ENCODE results near the gene PRPF8.
A peak's percentile ranks its signal among the peaks of the same experiment; 100 is the strongest.

PRPF8 gene

GRCh38 chr17:1649844-1650501 is 34.7 kb downstream of the PRPF8 start, which contains the start of gene RILP:
Gene RILP, minus strand, starts transcription at chr17:1649866. Its CDS starts 62 bp downstream, at chr17:1649804.
- Histone ChIP-seq H3K4me3 (peak within 1 kb of the TSS; percentile 37), H3K36me3 (replicated peaks) (peaks cover 52% of the 10 kb centered on the region), H3K27me3 (ENCODE audit: low read depth) (no peaks in the 10 kb centered on the region), H3K9me3 (no peaks in the 10 kb centered on the region), H3K4me1 (peaks cover 7% of the 10 kb centered on the region)
- peak in 1 of 2 experiments; percentile 51 for DNase-seq (ENCODE audit: low spot score in 2 of 2)
- in situ Hi-C loops (cut with MboI; ENCODE audit: low sequenced_read_pairs): loop anchor here (10.0 to 25.0 kb wide), 2 partner anchors 385 to 387 kb away; partner anchors contain the start of genes DPH1, OVCA2 and RTN4RL1

DNA sequence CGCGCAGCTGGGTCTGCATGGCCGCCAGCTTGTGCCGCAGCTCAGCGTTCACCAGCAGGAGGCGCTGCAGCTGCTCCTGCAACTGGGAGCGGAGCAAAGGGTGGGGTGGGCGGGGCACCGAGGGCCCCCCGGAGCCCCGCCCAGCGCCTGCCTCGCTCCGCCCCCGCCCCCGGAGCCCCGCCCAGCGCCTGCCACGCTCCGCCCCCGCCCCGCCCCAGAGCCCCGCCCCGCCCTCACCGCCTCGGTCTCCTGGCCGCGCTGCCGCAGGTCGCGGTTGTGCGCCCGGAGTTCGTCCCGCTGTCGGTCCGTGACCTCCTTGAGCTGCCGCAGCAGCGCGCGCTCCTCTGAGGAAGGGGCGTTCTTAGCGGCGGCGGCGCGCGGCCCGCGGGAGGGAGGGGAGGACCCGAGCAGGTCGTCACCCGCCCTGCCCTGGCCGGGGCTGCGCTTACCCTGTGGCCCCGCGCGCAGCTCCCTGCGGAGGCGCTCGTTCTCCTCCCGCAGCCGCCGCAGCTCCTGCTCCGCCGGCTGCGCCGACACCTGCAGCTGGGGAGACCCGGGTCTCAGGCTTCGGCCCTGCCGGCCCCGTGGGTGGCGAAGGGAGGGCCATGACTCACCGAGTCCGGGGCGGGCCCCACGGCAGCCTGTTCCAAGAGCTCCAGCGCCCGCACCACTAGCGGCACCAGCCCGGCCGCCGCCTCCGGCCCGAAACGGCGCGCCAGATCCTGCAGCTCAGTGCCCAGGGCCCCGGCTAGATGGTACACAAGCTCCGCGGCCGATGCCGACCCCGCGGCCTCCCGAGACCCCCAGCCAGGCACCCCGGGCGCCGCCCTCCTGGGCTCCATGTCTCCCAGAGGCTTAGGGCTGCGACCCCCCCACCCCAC is 35.5 kb downstream of the PRPF8 start:
- in situ Hi-C loops (cut with MboI; ENCODE audit: low sequenced_read_pairs): loop anchor here (10.0 to 25.0 kb wide), 2 partner anchors 384 to 388 kb away; partner anchors contain the start of genes DPH1, OVCA2 and RTN4RL1

DNA sequence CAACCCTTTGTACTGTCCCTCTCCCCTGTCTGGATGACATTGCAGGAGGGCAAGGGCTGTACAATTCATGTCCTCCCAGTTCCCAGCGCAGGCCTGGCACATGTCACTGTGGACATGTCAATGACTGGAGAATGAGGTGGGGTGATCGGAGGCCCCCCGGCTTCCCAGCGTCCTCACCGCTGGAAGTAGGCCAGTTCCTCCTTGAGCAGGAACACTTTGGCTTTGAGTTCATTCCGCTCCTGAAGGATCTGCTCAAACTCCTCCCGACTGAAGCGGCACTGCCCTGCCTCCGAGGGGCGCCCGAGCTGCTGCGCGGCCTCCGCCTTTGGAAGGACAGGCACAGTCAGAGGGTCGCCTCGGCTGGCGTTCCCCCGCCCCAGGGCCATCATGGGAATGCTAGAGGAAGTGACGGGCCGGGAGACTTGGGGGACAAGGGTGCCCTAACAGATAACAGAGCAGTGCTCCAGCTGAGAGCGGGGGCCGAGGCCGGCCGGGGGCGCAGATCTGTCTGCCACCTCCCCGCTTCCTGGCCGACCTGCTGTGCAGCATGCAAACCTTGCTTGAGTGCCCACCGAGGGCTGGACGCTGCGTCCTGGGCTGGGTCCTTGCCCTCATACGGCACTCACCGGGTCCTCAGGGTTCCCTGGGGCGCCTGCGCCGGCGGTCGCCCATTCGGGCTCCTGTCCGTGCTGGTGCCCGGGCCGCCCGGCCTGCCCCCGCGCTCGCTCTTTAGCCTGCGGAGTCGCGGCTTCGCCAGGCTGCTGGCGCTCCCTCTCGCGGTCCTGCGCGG is 36.3 kb downstream of the PRPF8 start:
- Histone ChIP-seq H3K36me3 (replicated peaks) (peaks cover 36% of the 10 kb centered on the region), H3K9me3 (no peaks in the 10 kb centered on the region), H3K4me1 (peaks cover 7% of the 10 kb centered on the region), H3K27me3 (ENCODE audit: low read depth) (no peaks in the 10 kb centered on the region), H3K4me3 (peak overlapping the region; percentile 37)
- in situ Hi-C loops (cut with MboI; ENCODE audit: low sequenced_read_pairs): loop anchor here (10.0 to 25.0 kb wide), 2 partner anchors 384 to 389 kb away; partner anchors contain the start of genes DPH1, OVCA2 and RTN4RL1
- peak in 1 of 2 experiments; percentile 68 for DNase-seq (ENCODE audit: low spot score in 2 of 2)

More for the DNA sequence above, 35.5 kb downstream of the PRPF8 start:
- DNase-seq (ENCODE audit: low spot score in 2 of 2): peak; percentile 86 to 95
- Histone ChIP-seq H3K9me3 (no peaks in the 10 kb centered on the region), H3K27me3 (ENCODE audit: low read depth) (no peaks in the 10 kb centered on the region), H3K4me3 (peak overlapping the region; percentile 37), H3K36me3 (replicated peaks) (peaks cover 44% of the 10 kb centered on the region), H3K4me1 (peaks cover 7% of the 10 kb centered on the region)

- H3K4me3 ChIP-seq: peak overlapping the region; percentile 37; the same call in 1 of the 2 replicates
- peaks cover 30% of the 10 kb centered on the region for H3K36me3 ChIP-seq (replicated peaks)
- H3K27me3 ChIP-seq (ENCODE audit: low read depth): no peaks in the 10 kb centered on the region
- in situ Hi-C loops (cut with MboI; ENCODE audit: low sequenced_read_pairs): loop anchor here (10.0 to 25.0 kb wide), 2 partner anchors 383 to 390 kb away; partner anchors contain the start of genes DPH1, OVCA2 and RTN4RL1
- DNase-seq (ENCODE audit: low spot score in 2 of 2): no peak
- H3K4me1 ChIP-seq: peaks cover 7% of the 10 kb centered on the region
- H3K9me3 ChIP-seq: no peaks in the 10 kb centered on the region
These were observed 36.9 kb downstream of the PRPF8 start for GRCh38 chr17:1647802-1648171.

DNA sequence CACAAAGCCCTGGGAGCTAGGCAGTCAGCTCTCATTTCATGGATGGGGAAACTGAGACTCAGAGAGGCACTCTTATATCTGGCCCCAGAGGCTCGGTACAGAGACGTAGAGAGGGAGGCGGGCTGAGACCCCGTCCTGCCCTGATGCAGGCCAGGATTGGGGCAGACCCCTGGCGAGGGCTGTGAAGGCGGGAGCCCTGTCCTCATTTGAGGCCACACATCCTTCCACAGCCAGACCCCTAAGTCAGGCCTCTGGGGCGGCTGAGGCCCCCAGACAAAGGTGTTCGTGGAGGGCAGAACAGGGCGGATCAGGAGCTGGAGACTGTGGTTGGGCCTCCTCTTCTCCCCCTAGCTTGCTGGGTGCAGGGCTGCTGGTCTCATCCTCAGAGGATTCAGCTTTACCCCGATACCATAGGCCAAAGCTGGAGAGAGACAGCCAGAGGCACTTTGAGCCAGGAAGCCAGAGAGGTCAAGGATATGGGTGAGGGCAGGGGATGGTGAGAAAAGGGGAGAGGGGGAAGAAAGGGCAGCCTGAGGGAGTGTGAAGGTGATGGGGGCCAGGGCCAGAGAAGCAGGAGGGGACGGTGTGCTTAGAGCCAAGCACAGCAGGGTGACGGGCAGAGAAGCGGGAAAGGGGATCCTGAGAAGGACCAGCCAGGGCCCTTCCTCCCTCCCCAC is 38.3 kb downstream of the PRPF8 start:
- no peak for DNase-seq (ENCODE audit: low spot score in 2 of 2)
- in situ Hi-C loops (cut with MboI; ENCODE audit: low sequenced_read_pairs): loop anchor here (10.0 to 25.0 kb wide), 2 partner anchors 382 to 391 kb away; partner anchors contain the start of genes DPH1, OVCA2 and RTN4RL1

GRCh38 chr17:1645207-1646171 is 39.2 kb downstream of the PRPF8 start, which contains the start of gene SCARF1:
Gene SCARF1, minus strand, starts transcription at chr17:1645732. Its CDS starts 35 bp downstream, at chr17:1645697.
- DNase-seq (ENCODE audit: low spot score in 2 of 2): no peak
- peaks cover 7% of the 10 kb centered on the region for H3K4me1 ChIP-seq
- in situ Hi-C loops (cut with MboI; ENCODE audit: low sequenced_read_pairs): loop anchor here (10.0 to 25.0 kb wide), 2 partner anchors 381 to 392 kb away; partner anchors contain the start of genes DPH1, OVCA2 and RTN4RL1

More for the DNA sequence above, 38.3 kb downstream of the PRPF8 start:
- Histone ChIP-seq H3K36me3 (replicated peaks) (peaks cover 16% of the 10 kb centered on the region), H3K4me3 (no peak overlapping the region), H3K27me3 (ENCODE audit: low read depth) (no peaks in the 10 kb centered on the region), H3K9me3 (no peaks in the 10 kb centered on the region), H3K4me1 (peaks cover 7% of the 10 kb centered on the region)

DNA sequence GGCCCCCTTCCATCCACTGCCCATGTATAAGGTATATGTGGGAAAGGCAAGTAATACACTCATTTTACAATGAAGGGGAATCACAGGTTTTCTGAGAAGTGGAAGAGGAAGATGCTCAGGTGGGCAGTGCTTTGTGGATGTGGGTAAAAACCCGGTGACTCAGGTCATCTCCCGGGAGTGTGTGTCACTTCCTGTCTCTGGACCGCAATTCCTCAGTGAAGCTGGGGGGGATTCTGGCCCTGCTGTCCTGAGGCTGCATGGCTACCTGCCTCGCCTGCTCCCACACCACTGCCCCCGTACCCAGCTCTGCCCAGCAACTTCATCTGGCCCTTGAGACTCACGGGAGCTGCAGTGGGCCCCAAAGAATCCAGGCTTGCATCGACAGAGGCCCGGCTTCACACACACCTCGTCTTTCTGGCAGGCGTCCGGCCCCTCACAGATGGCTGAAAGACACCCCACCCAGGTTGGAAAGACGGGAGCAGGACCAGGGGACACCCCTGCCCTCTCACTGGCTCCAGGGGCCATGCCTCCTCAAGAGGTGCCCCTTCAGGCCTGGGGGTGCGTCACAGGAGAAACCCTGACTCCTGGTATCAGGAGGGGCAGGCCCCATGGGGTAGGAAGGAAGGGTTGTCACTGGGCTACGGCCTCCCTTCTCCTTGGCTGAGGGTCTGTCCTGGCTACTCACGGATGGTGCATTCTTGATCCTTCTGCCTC is 40.0 kb downstream of the PRPF8 start:
- Histone ChIP-seq H3K9me3 (no peaks in the 10 kb centered on the region), H3K36me3 (replicated peaks) (no peaks in the 10 kb centered on the region), H3K4me1 (peaks cover 7% of the 10 kb centered on the region), H3K27me3 (ENCODE audit: low read depth) (no peaks in the 10 kb centered on the region), H3K4me3 (no peak overlapping the region)
- in situ Hi-C loops (cut with MboI; ENCODE audit: low sequenced_read_pairs): loop anchor here (10.0 to 25.0 kb wide), 2 partner anchors 380 to 393 kb away; partner anchors contain the start of genes DPH1, OVCA2 and RTN4RL1
- DNase-seq (ENCODE audit: low spot score in 2 of 2): no peak

More at GRCh38 chr17:1645207-1646171, 39.2 kb downstream of the PRPF8 start, which contains the start of gene SCARF1:
- peaks cover 7% of the 10 kb centered on the region for H3K36me3 ChIP-seq (replicated peaks)
- H3K27me3 ChIP-seq (ENCODE audit: low read depth): no peaks in the 10 kb centered on the region
- no peak within 1 kb of the TSS for H3K4me3 ChIP-seq
- no peaks in the 10 kb centered on the region for H3K9me3 ChIP-seq

- in situ Hi-C loops (cut with MboI; ENCODE audit: low sequenced_read_pairs): loop anchor here (10.0 to 25.0 kb wide), 2 partner anchors 379 to 393 kb away; partner anchors contain the start of genes DPH1, OVCA2 and RTN4RL1
- H3K4me3 ChIP-seq: no peak overlapping the region; the same call in 1 of the 2 replicates
- H3K27me3 ChIP-seq (ENCODE audit: low read depth): no peaks in the 10 kb centered on the region
- H3K4me1 ChIP-seq: peaks cover 7% of the 10 kb centered on the region
- no peaks in the 10 kb centered on the region for H3K36me3 ChIP-seq (replicated peaks)
- DNase-seq (ENCODE audit: low spot score in 2 of 2): no peak
- no peaks in the 10 kb centered on the region for H3K9me3 ChIP-seq
These were observed 40.6 kb downstream of the PRPF8 start for GRCh38 chr17:1643999-1644492.

DNA sequence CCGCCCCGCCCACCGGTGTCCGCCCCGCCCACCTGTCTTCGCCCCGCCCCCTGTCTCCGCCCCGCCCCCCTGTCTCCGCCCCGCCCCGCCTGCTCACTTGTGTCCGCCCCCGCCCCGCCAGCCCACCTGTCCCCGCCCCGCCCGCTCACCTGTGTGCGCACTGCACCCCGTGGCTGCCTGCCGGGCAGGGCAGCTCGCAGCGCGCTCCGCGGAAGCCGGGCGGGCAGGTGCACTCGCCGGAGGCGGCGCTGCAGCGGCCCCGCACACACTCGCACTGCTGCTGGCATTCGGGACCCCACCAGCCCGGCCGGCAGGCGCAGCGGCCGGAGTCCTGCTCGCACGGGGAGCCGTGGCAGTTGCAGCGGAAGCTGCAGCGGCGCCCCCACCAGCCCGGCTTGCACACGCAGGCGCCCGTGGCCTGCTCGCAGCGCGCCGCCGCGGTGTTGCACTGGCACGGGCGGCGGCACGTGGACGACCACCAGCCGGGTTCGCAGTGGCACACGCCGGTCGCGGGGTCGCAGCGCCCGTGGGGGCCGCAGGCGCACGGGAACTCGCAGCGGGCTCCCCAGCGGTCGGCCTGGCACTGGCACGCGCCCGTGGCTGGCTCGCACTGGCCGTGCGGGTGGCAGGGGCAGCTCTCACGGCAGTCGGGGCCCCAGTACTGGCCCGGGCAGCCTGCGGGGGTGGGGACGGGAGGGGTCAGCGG is 41.2 kb downstream of the PRPF8 start:
- peaks cover 5% of the 10 kb centered on the region for H3K4me1 ChIP-seq
- H3K36me3 ChIP-seq (replicated peaks): no peaks in the 10 kb centered on the region
- peak overlapping the region; percentile 12; the same call in 1 of the 2 replicates for H3K4me3 ChIP-seq
- DNase-seq (ENCODE audit: low spot score in 2 of 2): peak in 1 of 2 experiments; percentile 74
- no peaks in the 10 kb centered on the region for H3K27me3 ChIP-seq (ENCODE audit: low read depth)
- no peaks in the 10 kb centered on the region for H3K9me3 ChIP-seq
- in situ Hi-C loops (cut with MboI; ENCODE audit: low sequenced_read_pairs): loop anchor here (10.0 to 25.0 kb wide), 2 partner anchors 379 to 394 kb away; partner anchors contain the start of genes DPH1, OVCA2 and RTN4RL1

DNA sequence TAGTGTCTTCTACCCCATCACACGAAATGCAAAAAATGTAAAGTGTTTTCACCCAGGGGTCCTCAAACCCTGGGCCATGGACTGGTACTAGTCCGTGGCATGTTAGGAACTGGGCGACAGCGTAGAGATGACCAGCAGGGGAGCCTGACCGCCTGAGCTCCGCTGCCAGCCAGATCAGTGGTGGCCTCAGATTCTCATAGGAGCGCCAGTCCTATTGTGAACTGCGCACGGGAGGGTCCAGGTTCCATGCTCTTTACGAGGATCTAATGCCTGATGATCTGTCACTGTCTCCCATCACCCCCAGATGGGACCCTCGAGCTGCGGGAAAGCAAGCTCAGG is 43.6 kb downstream of the PRPF8 start:
- DNase-seq (ENCODE audit: low spot score in 2 of 2): no peak
- Histone ChIP-seq H3K36me3 (replicated peaks) (no peaks in the 10 kb centered on the region), H3K4me3 (no peak overlapping the region), H3K27me3 (ENCODE audit: low read depth) (no peaks in the 10 kb centered on the region), H3K9me3 (no peaks in the 10 kb centered on the region), H3K4me1 (no peaks in the 10 kb centered on the region; the same call in 1 of the 2 replicates)
- in situ Hi-C loops (cut with MboI; ENCODE audit: low sequenced_read_pairs): loop anchor here (10.0 to 25.0 kb wide), 2 partner anchors 376 to 396 kb away; partner anchors contain the start of genes DPH1, OVCA2 and RTN4RL1

Measured in HAP-1 (cell line).